ENCODE measurements around the gene METTL27. TPM values are rescaled to one million over a fixed set of nuclear protein-coding genes. Genes with fewer than 3 reads are reported as not detected.

METTL27 gene
- total and polyA plus RNA-seq, 2 of the 8 experiments (the other 6 are each of a cell fraction or from before 2014, with no cell fraction given): 6.2 to 12.0 TPM

DNA sequence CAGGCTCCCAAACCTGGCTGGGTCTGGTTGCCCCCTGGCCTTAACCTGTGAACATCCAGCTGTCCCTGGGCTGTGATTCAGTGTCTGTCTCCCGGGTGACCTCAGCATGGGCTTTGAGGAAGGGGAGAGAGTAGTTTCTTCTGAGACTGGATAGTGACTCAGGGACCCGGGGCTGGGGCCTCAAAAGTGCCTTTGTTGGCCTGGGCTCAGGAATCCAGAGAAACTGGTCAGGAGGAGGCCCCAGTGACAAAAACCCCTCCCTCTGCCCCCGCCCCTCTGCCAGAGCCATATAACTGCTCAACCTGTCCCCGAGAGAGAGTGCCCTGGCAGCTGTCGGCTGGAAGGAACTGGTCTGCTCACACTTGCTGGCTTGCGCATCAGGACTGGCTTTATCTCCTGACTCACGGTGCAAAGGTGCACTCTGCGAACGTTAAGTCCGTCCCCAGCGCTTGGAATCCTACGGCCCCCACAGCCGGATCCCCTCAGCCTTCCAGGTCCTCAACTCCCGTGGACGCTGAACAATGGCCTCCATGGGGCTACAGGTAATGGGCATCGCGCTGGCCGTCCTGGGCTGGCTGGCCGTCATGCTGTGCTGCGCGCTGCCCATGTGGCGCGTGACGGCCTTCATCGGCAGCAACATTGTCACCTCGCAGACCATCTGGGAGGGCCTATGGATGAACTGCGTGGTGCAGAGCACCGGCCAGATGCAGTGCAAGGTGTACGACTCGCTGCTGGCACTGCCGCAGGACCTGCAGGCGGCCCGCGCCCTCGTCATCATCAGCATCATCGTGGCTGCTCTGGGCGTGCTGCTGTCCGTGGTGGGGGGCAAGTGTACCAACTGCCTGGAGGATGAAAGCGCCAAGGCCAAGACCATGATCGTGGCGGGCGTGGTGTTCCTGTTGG is 11.4 kb downstream of the METTL27 start, which contains the start of gene CLDN4:
CLDN4 (plus strand) TSS at position 316 of the 903 bp plus-strand sequence; CDS start at position 522, 206 bp downstream.
- no peaks in the 10 kb centered on the region for H4K20me1 ChIP-seq (replicated peaks in 1 of 2; ENCODE audit: control insufficient read depth in 1 of 2, insufficient read depth in 2 of 2, low read length in 2 of 2)
- H3K4me2 ChIP-seq (ENCODE audit: insufficient read depth in 1 of 2, low read depth in 2 of 2, low read length in 2 of 2): peak within 1 kb of the TSS; percentile 63 to 82
- peaks cover 5 to 7% of the 10 kb centered on the region in 2 experiments; a peak in 2 of 4 replicates for H3K9me3 ChIP-seq (ENCODE audit: insufficient read depth in 2 of 2, low read depth in 1 of 2, low read length in 1 of 2)
- H2AFZ ChIP-seq (ENCODE audit: low read length): no peak within 1 kb of the TSS
- no peak within 1 kb of the TSS for H3K23ac ChIP-seq (ENCODE audit: insufficient read length)
- H3K18ac ChIP-seq (ENCODE audit: extremely low read depth, low read length): peak within 1 kb of the TSS; percentile 95
- POLR2A ChIA-PET (ENCODE audit: partially characterized antibody): interaction anchor here (0.8 to 6.8 kb wide), 9 partner anchors 8 to 89 kb away, joined by 3 to 96 read pairs (median 20); partner anchors contain the start of genes ABHD11 and METTL27
- peak within 1 kb of the TSS; percentile 80 for H2BK120ac ChIP-seq (replicated peaks; ENCODE audit: low read depth, low read length)
- H3K27ac ChIP-seq (ENCODE audit: low read depth, low read length): peak within 1 kb of the TSS; percentile 94
- peak within 1 kb of the TSS; percentile 87 for H3K4ac ChIP-seq (replicated peaks; ENCODE audit: insufficient read length, low read depth, low read length)
- DNase-seq (ENCODE audit: low read depth in 1 of 2, low spot score in 2 of 2) (peak in 1 of 2 experiments; percentile 84), FAIRE-seq (no peak)
- H2BK12ac ChIP-seq (ENCODE audit: low read depth, low read length): peak within 1 kb of the TSS; percentile 97
- H3K79me1 ChIP-seq (ENCODE audit: low read depth, low read length): peaks cover 5% of the 10 kb centered on the region; the same call in 1 of the 2 replicates
- H3K14ac ChIP-seq (ENCODE audit: insufficient read length): no peak within 1 kb of the TSS
- peak within 1 kb of the TSS; percentile 98; the same call in 1 of the 2 replicates for H2BK15ac ChIP-seq (ENCODE audit: low read length)
- H3K36me3 ChIP-seq (ENCODE audit: control insufficient read depth in 2 of 4, insufficient read depth in 4 of 4, low read length in 3 of 4): no peaks in the 10 kb centered on the region; a peak in 1 of 8 replicates
- H2AK5ac ChIP-seq (ENCODE audit: low read depth, low read length): peak within 1 kb of the TSS; percentile 84
- H2BK20ac ChIP-seq (ENCODE audit: low read length): peak within 1 kb of the TSS; percentile 100
- peaks cover 22 to 56% (median 43%) of the 10 kb centered on the region in 4 experiments for H3K4me1 ChIP-seq (replicated peaks in 1 of 4; ENCODE audit: control insufficient read depth in 3 of 4, insufficient read depth in 4 of 4, low read length in 3 of 4)
- H3K79me2 ChIP-seq (ENCODE audit: control insufficient read depth in 1 of 2, insufficient read depth in 2 of 2, low read length in 2 of 2): no peaks in the 10 kb centered on the region; a peak in 1 of 4 replicates
- CTCF ChIA-PET (ENCODE audit: partially characterized antibody): interaction anchor here (1.2 to 5.5 kb wide), 5 partner anchors 9 to 96 kb away, joined by 5 to 65 read pairs (median 15); partner anchors contain the start of gene METTL27
- H3K56ac ChIP-seq (replicated peaks; ENCODE audit: insufficient read length, low read depth, low read length): peak within 1 kb of the TSS; percentile 86
- peak within 1 kb of the TSS; percentile 95 for H4K8ac ChIP-seq (ENCODE audit: extremely low read depth, insufficient read depth, low read length)
- peak within 1 kb of the TSS; percentile 95 for H4K91ac ChIP-seq (replicated peaks; ENCODE audit: insufficient read length, low read length)
- peak within 1 kb of the TSS; percentile 92 for H2BK5ac ChIP-seq (ENCODE audit: low read depth, low read length)
- H3K4me3 ChIP-seq (ENCODE audit: extremely low read depth in 1 of 4, insufficient read depth in 2 of 4, low read depth in 3 of 4, low read length in 4 of 4): peak within 1 kb of the TSS; percentile 43 to 63 (median 60)
- 45% methylated on average over 40 of the region's 42 CpGs; no CpG with 5 or more reads in 1 of the 2 experiments for WGBS, 2 experiments (ENCODE audit: extremely low coverage in 1 of 2, insufficient coverage in 1 of 2, insufficient read length in 1 of 2, insufficient replicate concordance in 2 of 2, low coverage in 1 of 2, low lambda C conversion rate in 2 of 2, missing lambda C conversion rate in 1 of 2)
- peak within 1 kb of the TSS; percentile 46 to 76 (median 70) for H3K9ac ChIP-seq (replicated peaks in 1 of 4; ENCODE audit: extremely low read depth in 1 of 4, low read depth in 3 of 4, low read length in 3 of 4)
- peak within 1 kb of the TSS; percentile 80 for H4K5ac ChIP-seq (ENCODE audit: insufficient read length, low read depth, low read length)
- H3K27me3 ChIP-seq (replicated peaks in 1 of 4; ENCODE audit: control insufficient read depth in 3 of 4, extremely low read depth in 1 of 4, insufficient read depth in 3 of 4, low read length in 3 of 4): peaks cover 0 to 4% (median 0%) of the 10 kb centered on the region in 4 experiments; a peak in 2 of 7 replicates
- peaks cover 17% of the 10 kb centered on the region; the same call in 1 of the 2 replicates for H3K23me2 ChIP-seq (ENCODE audit: low read depth, low read length)
- TF ChIP-seq RAD21 (IDR thresholded peaks at IDR 0.05 in 1 of 2, conservative IDR thresholded peaks at IDR 0.05 in 1 of 2; ENCODE audit: low read depth in 2 of 2, low read length in 2 of 2) (peak in 1 of 2 experiments; percentile 5; a peak in 1 of 4 replicates), JUN (IDR thresholded peaks at IDR 0.05; ENCODE audit: low read depth, low read length) (no peak), SP4 (IDR thresholded peaks at IDR 0.05; ENCODE audit: low read length) (0 out of 2 replicates have a peak, but pooled peaks have one; percentile 24), POLR2AphosphoS5 (IDR thresholded peaks at IDR 0.05; ENCODE audit: low read depth, low read length) (peak; percentile 97), FOSL1 (IDR thresholded peaks at IDR 0.05; ENCODE audit: insufficient read depth, low read depth, low read length) (no peak), TAF1 (IDR thresholded peaks at IDR 0.05; ENCODE audit: low read depth, low read length) (peak; percentile 78)
- TF ChIP-seq, protein P1, sequence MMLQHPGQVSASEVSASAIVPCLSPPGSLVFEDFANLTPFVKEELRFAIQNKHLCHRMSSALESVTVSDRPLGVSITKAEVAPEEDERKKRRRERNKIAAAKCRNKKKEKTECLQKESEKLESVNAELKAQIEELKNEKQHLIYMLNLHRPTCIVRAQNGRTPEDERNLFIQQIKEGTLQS (IDR thresholded peaks at IDR 0.05; ENCODE audit: insufficient read depth, low read depth, low read length): no peak
- TF ChIP-seq, protein P2, sequence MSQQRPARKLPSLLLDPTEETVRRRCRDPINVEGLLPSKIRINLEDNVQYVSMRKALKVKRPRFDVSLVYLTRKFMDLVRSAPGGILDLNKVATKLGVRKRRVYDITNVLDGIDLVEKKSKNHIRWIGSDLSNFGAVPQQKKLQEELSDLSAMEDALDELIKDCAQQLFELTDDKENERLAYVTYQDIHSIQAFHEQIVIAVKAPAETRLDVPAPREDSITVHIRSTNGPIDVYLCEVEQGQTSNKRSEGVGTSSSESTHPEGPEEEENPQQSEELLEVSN (IDR thresholded peaks at IDR 0.05): peak; percentile 35; the same call in 1 of the 2 replicates

Measured in H1 (cell line).